HG03565 (cell line): ENCODE data around the gene VSTM4.

Source experiments
- ATAC-seq: cut with Tn5 transposase; IDR thresholded peaks from one replicate; pipeline ENCODE4 v1.9.1; 2021; ENCODE audit warnings: mild to moderate bottlenecking, moderate library complexity; ENCODE audit not compliant: unreplicated experiment

The VSTM4 gene

GRCh38 chr10:49093922-49094321 is 21.4 kb downstream of the VSTM4 start:
- no peak for ATAC-seq

DNA sequence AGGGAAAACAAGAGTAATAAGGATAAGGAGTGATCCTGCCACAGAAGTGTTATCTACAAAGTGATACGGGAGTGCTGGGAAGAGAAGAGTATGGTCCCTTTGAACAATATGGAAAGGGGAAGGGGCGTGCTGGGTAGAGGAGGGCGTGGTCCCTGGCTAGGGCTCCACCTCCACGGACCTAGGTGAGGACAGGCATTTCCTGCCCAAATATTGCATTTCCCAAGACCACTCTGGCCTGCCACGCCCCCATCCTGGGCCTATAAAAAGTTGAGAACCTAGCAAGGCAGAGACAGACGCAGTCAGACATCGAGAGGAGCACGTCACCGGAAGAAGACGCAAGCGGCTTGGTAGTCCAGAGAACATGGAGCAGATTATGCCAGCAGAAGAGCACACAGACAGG is 22.8 kb downstream of the VSTM4 start:
- no peak for ATAC-seq

DNA sequence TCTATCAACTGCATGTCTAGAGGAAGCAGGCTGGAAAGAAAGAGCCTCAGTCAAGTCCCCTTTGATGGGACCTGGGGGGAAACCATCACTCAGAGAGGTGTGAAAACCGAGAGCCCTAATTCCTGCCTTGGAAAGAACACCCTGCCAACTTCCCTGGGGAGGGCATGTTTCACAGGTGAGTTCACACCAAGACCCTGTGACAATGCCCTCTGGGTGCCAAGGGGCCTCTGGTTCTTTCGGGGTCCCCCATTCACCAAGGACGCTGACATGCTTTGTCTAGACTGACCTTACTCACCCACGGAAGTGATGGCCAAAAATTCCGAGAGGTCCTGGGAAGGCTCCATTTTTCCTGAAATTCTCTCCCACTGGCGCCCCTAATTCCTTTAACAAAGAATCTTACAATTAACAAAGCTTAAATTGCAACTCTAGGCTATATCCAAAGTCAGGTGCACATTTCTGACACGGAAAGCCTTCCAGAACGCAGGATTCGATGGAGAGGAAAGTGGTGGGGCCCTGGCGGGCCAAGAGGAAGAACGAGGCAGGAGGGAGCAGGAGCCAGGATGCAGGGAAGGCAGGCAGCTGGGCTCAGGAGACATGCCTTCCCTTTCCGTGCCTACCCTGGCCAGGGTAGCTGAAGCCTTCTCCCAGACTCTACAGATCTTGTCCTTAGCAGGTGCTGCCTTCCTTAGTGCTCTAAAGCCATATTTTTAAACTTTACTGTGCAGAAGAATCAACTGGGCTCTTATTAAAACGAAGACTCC is 23.7 kb downstream of the VSTM4 start:
- no peak for ATAC-seq

DNA sequence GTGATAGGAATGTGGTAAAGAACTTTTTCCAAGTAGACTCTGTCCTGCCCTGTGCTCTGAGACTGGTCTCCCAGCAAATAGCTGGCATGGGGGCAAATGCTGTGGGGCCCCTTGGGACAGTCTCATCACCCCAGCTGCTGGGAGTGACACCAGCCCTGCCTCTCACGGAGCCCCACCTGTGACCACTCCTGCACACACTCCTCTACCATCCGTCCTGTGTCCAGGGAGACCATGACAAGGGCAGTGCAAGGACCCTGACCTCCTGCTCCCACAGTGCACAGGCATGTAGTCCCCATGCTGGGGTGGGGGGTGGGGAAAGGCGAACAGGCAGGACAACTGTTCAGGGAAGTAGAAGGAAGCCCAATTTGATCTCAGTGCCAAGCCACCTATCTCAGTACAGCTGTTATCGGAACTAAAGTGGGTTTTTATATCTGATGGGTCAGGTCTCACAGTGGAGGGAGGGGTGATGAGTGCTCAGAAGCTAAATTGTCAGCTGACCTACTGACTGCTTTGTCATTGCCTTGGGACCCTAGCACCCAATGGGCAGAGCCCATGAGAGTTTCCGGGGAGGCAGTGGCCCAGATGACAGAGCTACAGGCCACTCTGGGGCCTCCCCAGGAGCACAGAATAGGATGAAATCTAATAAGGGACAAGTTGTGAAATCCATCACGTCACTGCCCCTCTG is 24.5 kb downstream of the VSTM4 start:
- ATAC-seq = no peak

DNA sequence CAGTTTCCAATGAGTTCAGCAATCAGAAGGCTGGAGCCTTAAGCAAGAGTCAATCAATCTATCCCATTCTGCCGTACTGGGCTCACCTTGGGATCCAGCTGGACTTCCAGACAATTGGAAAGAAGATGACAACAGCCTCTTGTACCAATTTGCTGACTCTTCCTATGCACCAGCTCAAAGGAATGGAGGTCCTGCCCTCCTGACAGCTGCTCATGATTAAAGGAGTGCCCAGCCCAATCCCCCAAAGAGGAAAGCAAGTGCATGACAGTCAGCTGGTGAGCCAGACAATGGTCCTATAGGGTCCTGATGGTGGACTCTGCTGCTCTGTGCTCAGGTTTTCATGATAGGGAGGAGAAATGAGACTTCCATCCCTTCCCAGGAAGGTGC is 25.1 kb downstream of the VSTM4 start:
- no peak for ATAC-seq

- ATAC-seq = no peak
Observed at GRCh38 chr10:49089557-49090188, 25.6 kb downstream of the VSTM4 start.

- ATAC-seq = no peak
Observed at GRCh38 chr10:49089152-49089551, 26.2 kb downstream of the VSTM4 start.

GRCh38 chr10:49086889-49087288 is 28.4 kb downstream of the VSTM4 start:
- ATAC-seq = no peak

DNA sequence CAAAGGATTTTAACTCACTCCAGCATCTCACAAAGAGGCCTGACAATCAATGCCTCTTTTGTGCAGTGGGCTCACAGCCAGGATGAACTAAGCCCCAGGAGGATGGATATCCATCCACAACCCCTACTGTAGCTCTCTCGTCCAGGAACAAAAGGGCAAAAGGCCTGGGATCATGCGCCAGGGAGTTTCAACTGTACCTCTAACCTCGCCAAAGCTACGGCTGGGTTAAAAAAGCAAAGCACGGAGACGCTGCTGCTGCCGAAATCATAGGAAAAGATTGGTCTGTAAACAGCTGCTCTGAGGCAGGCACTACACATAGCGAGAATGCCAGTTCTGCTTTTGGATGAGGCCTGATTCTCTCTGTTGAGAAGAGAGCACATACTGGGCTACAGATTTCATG is 32.1 kb downstream of the VSTM4 start:
- ATAC-seq = no peak

- no peak for ATAC-seq
Observed at GRCh38 chr10:49082766-49083165, 32.6 kb downstream of the VSTM4 start.

- no peak for ATAC-seq
Observed at GRCh38 chr10:49081547-49082275, 33.6 kb downstream of the VSTM4 start.

GRCh38 chr10:49080965-49081364 is 34.4 kb downstream of the VSTM4 start:
- ATAC-seq = no peak

DNA sequence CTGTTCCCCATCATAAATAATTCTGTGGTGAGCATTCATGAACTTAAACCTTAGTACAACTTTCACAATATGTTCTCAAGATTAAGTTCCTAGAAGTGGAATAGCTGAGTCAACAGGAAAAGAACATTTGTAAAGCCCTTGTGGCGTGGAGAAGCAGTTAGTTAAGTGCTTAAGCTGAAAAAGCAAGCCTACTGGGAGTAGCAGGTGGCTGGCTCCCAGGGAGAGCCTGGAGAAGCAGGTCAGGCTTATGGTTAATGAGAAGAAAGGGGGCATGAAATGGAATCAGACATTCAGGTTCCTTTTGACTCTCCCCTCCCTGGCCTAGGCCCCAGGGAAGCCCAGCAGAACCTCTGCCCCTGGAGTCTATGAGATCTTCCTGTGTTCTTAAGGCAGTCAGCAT is 35.3 kb downstream of the VSTM4 start:
- ATAC-seq = no peak

GRCh38 chr10:49079499-49079898 is 35.8 kb downstream of the VSTM4 start:
- no peak for ATAC-seq

DNA sequence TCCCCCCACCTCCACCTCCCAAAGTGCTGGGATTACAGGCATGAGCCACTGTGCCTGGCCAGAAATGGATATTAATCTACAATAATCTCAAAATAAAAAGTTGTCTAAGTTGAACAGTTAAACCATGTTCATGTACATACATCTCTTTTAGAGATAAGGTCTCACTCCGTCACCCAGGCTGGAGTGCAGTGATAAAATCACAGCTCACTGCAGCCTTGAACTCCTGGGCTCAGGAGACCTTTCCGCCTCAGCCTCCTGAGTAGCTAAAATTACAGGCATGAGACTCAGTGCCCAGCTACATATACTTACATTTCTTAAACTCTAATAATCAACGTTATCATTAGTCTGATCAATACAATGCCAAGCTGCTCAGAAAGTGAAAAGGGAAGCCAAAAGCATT is 36.2 kb downstream of the VSTM4 start:
- ATAC-seq = no peak

DNA sequence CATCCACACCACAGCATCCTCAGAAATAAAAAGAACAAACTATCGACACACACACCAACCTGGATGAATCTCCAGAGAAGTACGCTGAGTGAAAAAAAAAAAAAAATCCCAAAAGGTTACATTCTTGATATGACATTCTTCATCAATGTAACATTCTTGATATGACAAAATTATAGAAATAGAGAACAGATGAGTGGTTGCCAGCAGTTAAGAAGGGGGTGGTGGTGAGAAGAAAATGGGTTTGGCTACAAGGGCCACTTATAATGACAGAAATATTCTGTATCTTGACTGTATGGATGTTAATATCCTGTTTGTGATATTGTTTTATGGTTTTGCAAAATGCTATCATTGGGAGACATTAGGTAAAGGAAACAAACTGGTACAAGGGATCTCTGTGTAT is 36.9 kb downstream of the VSTM4 start:
- no peak for ATAC-seq

GRCh38 chr10:49076741-49077521 is 38.4 kb downstream of the VSTM4 start:
- ATAC-seq = no peak

DNA sequence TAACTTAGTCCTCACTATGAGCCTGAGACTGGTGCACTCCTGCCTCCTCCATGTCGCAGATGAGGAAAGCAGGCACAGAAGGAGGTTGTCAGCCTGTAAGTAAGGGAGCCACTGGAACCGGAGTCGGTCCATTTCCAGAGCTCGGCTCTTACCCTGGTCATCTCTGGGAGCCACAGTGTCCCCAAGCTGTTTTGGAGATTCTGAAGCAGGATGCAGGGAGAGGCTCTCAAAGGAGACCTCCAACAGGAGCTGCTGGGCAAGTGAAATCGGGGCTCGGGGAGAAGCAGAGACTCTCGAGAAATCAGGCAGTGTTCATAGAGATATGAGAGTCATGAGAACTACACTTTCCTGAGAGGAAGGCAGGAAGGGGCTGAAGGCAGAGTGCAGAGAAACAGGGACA is 39.0 kb downstream of the VSTM4 start:
- no peak for ATAC-seq

DNA sequence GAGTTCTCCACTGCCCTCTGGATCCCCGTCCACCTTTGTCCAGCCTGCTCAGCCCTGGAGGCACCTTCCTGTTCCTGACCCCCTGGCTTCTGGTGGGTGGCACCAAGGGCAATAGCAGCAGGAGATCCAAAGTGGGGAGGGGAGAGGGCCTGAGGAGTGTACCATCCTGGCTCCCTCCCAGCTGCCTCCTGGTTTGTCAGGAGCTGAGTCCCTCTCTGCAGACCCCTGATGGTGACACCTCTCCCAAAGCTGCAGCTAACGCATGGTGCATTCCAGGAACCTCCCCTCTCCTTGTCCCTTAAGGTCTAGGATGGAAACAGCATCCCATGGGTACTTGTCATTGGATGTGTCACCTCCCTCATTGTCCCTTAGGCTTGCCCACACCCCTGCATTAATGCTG is 39.6 kb downstream of the VSTM4 start:
- no peak for ATAC-seq

GRCh38 chr10:49074836-49075682 is 40.3 kb downstream of the VSTM4 start:
- ATAC-seq = no peak
